HG02973 (cell line): ENCODE measurements around the gene RALGDS.

ENCODE experiments used
- ATAC-seq: cut with Tn5 transposase; IDR thresholded peaks from one replicate; pipeline ENCODE4 v1.9.1; 2021; ENCODE audit warnings: moderate library complexity; ENCODE audit not compliant: unreplicated experiment

The RALGDS gene

DNA sequence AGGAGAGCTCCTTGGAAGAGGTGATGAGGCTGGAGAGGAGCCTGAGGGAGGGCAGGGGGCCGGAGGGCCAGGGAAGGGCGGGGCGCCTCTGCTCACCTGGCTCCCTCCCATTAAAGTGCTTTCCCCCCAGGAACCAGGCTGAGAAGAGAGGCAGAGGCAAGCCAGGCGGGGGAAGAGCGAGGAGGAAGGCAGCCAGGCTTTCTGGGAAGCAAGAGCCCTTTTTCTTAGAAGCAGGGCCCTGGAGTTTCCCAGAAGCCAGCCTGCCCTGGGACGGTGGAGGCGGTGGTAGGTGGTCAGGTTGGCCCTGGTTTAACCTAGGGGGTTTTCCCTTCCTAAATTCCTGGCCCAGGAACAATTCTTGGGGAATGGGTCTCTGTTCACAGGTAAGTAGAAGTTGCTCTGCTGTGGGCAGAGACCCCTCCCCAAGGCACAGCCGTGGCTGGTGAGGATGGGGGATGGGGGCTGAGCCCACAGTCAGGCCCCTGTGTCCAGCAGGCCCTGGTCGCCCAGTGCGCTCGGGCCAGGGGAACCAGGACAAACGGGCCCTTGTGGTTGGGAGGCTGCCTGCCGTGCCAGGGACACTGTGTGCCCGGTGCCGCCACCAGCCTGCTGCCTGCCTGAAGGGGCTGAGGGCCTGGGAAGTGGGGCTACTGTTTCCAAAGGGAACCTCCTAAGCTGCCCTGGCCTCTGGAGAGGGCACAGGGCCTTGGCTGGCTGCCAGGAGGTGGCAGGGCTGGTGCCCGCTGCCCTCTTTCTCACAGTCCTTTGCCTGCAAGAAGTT lies 16.6 kb upstream of the RALGDS start:
- no peak for ATAC-seq

DNA sequence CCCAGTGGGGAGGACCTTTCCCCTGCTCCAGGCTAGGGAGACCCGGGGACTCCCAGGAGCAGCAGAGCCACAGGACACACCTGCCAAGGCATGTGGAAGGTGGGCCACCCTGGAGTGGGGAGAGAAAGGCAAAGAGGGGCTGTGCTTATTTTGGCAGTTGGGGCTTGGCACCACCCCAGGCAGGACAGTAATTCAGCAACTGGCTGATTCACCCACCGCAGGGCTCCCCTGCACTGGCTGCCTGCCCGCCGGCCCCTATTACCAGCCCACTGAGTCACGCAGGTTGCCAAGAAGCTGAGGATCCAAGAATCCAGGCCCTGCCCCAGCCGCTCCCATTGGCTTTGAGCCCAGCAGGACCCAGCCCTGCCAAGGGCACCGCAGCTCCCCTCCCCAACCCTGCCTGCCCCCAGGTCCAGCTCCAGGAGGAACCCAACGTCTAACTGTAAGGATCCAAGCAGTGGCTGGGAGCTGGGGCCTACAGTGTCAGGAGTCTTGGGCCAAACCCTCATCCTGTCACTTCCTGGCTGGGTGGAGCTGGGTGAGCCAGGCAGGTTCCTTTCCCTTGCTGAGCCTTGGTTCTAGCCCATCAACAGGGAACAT lies 14.2 kb upstream of the RALGDS start:
- no peak for ATAC-seq

DNA sequence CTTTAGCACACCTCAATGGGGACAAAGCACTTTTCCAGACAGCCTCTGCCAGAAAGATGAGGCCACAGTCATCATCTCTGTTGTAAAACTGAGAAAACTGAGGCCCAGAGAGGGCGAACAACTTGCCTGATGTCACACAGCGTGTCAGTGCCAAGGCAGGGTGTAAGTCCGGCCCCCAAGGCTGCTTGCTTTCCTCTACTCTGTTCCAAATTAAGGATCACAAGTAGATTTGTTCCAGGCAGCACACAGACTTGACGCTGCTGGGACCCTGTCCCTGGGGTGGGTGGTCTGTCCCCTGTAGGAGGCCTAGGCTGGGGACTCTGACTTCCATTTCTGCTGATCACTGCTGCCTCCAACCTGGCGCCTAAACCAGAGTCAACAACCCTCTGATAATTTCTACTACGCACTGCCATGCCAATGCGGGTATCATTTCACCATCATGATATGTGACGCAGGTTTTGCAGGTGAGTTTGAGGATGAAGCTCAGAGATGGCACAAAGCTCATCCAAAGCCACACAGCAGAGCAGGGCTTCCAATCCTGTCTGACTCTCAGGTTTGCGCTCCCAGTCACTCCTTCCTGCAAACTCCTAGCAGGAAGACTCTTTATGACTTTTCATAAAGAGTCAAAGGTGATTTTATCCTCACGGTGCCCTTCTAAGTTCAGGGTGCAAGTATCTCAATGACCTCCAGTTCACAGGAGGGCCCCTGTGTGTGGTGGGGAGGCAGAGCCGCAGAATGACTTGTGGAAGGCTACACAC lies 13.5 kb upstream of the RALGDS start:
- no peak for ATAC-seq

DNA sequence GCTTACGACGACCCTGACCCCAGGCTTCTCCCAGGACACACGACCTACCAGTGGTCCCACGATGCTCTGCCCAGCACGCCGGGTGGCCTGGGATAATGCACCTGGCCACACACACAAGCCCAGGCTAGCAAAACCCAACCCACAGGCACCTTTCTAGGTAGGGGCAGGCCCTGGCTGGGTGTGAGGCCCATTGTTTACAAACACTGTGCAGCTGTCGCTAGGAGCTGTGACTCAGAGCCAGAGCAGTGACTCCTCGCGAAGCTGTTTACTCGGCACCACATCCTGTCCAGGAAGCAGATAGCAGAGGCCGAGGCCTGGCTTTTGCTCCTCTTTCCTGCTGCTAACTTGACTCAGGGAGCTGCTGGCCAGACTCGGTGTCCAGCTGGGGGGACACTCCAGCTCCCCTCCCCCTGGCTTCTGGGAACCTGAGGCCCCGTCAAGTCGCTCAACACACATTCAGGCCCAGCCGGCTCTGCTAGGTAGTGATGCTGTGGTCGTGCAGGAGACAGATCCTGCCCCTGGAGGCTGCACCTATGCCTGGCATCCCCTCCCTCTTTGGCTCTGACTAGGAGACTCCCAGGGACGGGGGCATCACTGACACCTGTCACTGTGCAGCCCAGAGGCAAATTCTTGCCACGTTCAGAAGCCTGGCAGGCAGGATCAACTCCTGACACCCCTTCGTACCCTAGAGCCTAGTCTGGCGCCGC lies 12.8 kb upstream of the RALGDS start:
- ATAC-seq, result peak; percentile 88

DNA sequence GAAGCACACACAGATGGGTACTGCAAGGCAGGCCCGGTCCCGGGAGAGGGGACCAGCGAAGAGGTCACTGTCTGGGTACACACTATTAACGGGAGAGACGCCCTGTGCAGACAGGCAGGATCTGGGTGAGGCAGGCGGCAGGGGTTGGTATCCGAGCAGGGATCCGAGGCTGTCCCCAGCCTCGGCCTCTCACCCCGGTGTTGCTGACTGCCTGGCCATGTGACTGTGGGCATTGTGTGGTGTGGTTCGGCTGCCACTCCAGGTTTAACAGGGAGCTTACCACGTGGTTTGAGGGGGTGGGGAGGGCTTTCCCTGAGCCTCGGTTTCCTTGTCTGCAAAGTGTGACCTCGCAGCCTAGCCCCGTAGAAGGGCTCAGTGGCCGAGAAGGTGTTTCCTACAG lies 11.1 kb upstream of the RALGDS start:
- ATAC-seq, result no peak

- no peak for ATAC-seq
These were observed 10.5 kb upstream of the RALGDS start for GRCh38 chr9:133131506-133131905.

GRCh38 chr9:133130685-133131244 lies 9.7 kb upstream of the RALGDS start:
- ATAC-seq, result no peak

GRCh38 chr9:133129001-133129795 lies 8.2 kb upstream of the RALGDS start:
- no peak for ATAC-seq

- ATAC-seq, result no peak
These were observed 7.1 kb upstream of the RALGDS start for GRCh38 chr9:133128152-133128551.

DNA sequence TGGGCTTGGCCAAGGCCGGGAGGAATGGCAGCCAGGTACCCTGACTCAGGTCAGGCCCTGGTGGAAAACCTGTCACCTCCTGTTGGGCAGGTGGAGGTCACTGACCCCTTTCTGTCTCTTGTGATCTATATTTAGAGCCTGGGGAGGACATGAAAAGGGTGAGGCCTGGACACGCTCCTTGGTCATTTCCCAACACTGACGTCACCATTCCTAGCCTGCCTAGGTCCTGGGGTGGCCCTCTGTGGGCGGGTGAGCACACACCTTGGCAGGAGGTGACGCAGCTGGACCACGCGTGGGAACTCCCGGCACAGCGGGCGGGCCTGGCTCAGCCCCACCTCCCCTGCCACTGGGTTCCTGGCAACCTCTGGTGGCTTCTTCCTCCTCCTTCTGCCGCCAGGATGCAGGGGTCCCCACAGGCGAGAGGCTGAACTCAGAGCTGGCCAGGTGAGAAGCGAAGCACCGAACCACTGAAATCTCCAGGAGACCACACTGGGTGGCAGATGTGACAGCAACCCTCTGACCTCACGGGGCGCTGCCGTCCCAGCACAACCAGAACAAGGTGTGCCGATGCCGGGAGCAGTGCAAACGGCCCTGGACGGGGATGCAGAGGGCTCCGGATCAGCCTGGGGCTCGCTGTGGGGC lies 6.4 kb upstream of the RALGDS start:
- no peak for ATAC-seq

DNA sequence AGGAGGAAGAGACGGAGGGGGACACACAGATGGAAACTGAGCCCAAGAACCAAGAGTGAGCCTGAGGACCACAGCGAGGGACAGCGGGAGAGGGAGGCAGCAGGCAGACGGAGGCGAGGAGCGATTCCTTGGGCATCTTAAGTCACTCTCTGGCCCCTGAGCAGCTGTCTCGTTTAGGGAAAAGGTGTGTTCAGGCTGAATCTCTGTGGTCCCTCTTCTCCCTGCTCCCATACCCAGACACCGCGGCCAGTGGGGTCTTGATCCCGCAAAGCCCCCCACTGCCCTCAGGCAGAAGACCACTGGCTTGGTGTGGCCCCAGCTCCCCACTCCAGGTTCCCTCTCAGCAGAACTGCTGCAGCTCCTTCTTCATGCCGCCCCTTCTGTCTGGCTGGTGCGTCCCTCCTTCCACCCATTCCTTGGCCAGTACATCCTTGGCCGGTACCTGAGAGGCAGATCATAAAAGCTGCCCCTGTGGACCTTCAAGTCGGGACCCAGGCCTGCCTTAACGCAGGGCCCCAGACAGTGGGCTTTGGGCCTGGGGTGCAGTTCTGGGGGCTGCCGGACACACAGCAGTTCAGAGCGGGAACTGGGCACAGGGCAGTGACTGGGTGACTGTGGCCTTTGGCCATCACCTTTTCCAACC lies 5.8 kb upstream of the RALGDS start:
- ATAC-seq, result no peak

- no peak for ATAC-seq
These were observed 5.1 kb upstream of the RALGDS start for GRCh38 chr9:133125941-133126696.

- ATAC-seq, result no peak
These were observed 3.9 kb upstream of the RALGDS start for GRCh38 chr9:133124907-133125275.

GRCh38 chr9:133124123-133124906 lies 3.3 kb upstream of the RALGDS start:
- ATAC-seq, result no peak

DNA sequence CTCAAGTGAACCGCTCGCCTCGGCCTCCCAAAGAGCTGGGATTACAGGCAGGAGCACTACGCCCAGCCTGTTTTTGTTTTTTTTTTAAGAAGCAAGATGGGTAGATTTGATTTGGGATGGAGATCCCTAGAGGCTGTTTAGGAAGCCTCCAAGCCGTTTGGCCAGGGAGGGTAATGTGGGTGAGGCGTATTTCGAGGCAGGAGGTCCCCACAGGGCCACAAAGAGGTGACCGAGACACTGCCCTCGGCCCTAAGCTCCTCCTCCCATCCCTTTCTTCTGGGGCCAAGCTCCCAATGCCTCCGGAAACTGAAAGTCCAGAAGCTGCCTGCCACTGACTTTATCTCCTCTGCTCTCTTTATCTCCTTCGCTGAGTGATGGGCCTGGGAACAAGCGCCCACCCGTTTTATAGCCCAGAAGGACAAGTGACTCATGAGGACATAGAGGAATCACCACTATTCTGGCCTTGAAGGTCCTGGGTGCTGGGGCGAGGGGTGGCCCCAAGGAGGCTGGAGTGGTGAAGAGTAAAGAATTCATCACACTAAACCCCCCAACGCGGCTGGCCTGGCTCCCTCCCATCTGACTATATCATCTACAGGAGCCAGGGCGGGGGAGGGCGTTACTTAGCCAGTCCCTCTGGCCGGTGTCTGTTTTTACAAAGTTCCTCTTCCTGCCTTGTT lies 2.0 kb upstream of the RALGDS start:
- ATAC-seq, result no peak

- ATAC-seq, result no peak
These were observed 1.5 kb upstream of the RALGDS start for GRCh38 chr9:133122605-133122934.

- no peak for ATAC-seq
These were observed 993 bp upstream of the RALGDS start for GRCh38 chr9:133121915-133122550.
